HG02588 (cell line): ENCODE measurements around the gene THAP4.

Experiments used
- ATAC-seq: cut with Tn5 transposase; IDR thresholded peaks from one replicate; pipeline ENCODE4 v1.9.1; 2021; ENCODE audit warnings: mild to moderate bottlenecking, moderate library complexity; ENCODE audit not compliant: unreplicated experiment

THAP4 gene

GRCh38 chr2:241640165-241640795, 3.3 kb upstream of the THAP4 start:
- ATAC-seq: no peak

GRCh38 chr2:241639385-241639784, 2.4 kb upstream of the THAP4 start:
- ATAC-seq: no peak

GRCh38 chr2:241638940-241639339, 2.0 kb upstream of the THAP4 start:
- ATAC-seq: no peak

- peak; percentile 15 for ATAC-seq
Observed at GRCh38 chr2:241637795-241638660, 1.1 kb upstream of the THAP4 start.

GRCh38 chr2:241636182-241637017, 558 bp downstream of the THAP4 start:
- ATAC-seq: peak; percentile 33

GRCh38 chr2:241635756-241636155, 1.2 kb downstream of the THAP4 start:
- ATAC-seq: no peak

GRCh38 chr2:241633561-241633960, 3.4 kb downstream of the THAP4 start:
- no peak for ATAC-seq

GRCh38 chr2:241632478-241633325, 4.3 kb downstream of the THAP4 start:
- no peak for ATAC-seq

- ATAC-seq: no peak
Observed at GRCh38 chr2:241629762-241630435, 7.1 kb downstream of the THAP4 start.

- ATAC-seq: no peak
Observed at GRCh38 chr2:241627675-241628074, 9.3 kb downstream of the THAP4 start.

GRCh38 chr2:241620419-241620769, 16.6 kb downstream of the THAP4 start:
- ATAC-seq: no peak

GRCh38 chr2:241619597-241620418, 17.1 kb downstream of the THAP4 start:
- no peak for ATAC-seq

GRCh38 chr2:241618829-241619228, 18.1 kb downstream of the THAP4 start:
- ATAC-seq: no peak

- ATAC-seq: no peak
Observed at GRCh38 chr2:241618296-241618805, 18.6 kb downstream of the THAP4 start.

GRCh38 chr2:241617431-241618154, 19.4 kb downstream of the THAP4 start:
- peak; percentile 42 for ATAC-seq

- no peak for ATAC-seq
Observed at GRCh38 chr2:241616168-241617125, 20.5 kb downstream of the THAP4 start.

- ATAC-seq: no peak
Observed at GRCh38 chr2:241615522-241616052, 21.4 kb downstream of the THAP4 start.
